Astrocyte (in vitro differentiated cells and primary cell): Measurements from ENCODE around the gene FIZ1. TPM values are rescaled to one million over a fixed set of nuclear protein-coding genes. Genes with fewer than 3 reads are reported as not detected.

Experiments
- DNase-seq: peaks from one replicate; pipeline ENCODE4 v3.0.0-alpha.2; 2010; ENCODE audit warnings: low read depth
- FAIRE-seq: peaks from 2 replicates; lab custom pipeline; 2011; peaks lifted over from hg19 to GRCh38; lab: Jason Lieb, UNC
- H2AFZ ChIP-seq: 2 replicates; pipeline ENCODE4 v1.6.0; 2012; ENCODE audit warnings: low read depth, low read length, inconsistent platforms
- H3K27ac ChIP-seq: 2 replicates; pipeline ENCODE4 v1.5.1; 2011; ENCODE audit warnings: low read depth, low read length, inconsistent platforms
- H3K27me3 ChIP-seq: 2 replicates; pipeline ENCODE4 v1.6.0; 2011; ENCODE audit warnings: low read length, inconsistent platforms; ENCODE audit not compliant: insufficient read depth
- H3K36me3 ChIP-seq: 2 replicates; pipeline ENCODE4 v1.5.1; 2011; ENCODE audit warnings: low read length, inconsistent platforms; ENCODE audit not compliant: insufficient read depth
- H3K4me1 ChIP-seq: 2 replicates; pipeline ENCODE4 v1.5.1; 2011; ENCODE audit warnings: low read length, inconsistent platforms; ENCODE audit not compliant: insufficient read depth
- H3K4me2 ChIP-seq: 2 replicates; pipeline ENCODE4 v1.6.0; 2012; ENCODE audit warnings: low read length, inconsistent platforms
- H3K4me3 ChIP-seq: 2 replicates; pipeline ENCODE4 v1.5.1; 2011; ENCODE audit warnings: low read depth, mild to moderate bottlenecking, low read length, inconsistent platforms; ENCODE audit not compliant: insufficient read depth
- H3K79me2 ChIP-seq: 2 replicates; pipeline ENCODE4 v1.6.0; 2012; ENCODE audit warnings: mild to moderate bottlenecking, low read length, inconsistent platforms; ENCODE audit not compliant: insufficient read depth
- H3K9ac ChIP-seq: 2 replicates; pipeline ENCODE4 v1.6.0; 2012; ENCODE audit warnings: mild to moderate bottlenecking, low read length, inconsistent platforms
- H3K9me3 ChIP-seq: 2 replicates; pipeline ENCODE4 v1.5.1; 2012; ENCODE audit warnings: low read depth, mild to moderate bottlenecking, low read length, inconsistent platforms; ENCODE audit not compliant: insufficient read depth
- H4K20me1 ChIP-seq: 2 replicates; pipeline ENCODE4 v1.6.0; 2012; ENCODE audit warnings: low read length, inconsistent platforms; ENCODE audit not compliant: insufficient read depth
- H3K27ac Mint-ChIP-seq: one replicate; pipeline ENCODE4 v1.8.0; 2021; ENCODE audit warnings: mild to moderate bottlenecking, mixed read lengths; ENCODE audit not compliant: unreplicated experiment
- H3K27me3 Mint-ChIP-seq: one replicate; pipeline ENCODE4 v1.8.0; 2021; ENCODE audit warnings: low read depth, mixed read lengths; ENCODE audit not compliant: unreplicated experiment
- H3K36me3 Mint-ChIP-seq: one replicate; pipeline ENCODE4 v1.8.0; 2021; ENCODE audit warnings: low read depth, mixed read lengths; ENCODE audit not compliant: unreplicated experiment
- H3K4me1 Mint-ChIP-seq: one replicate; pipeline ENCODE4 v1.8.0; 2021; ENCODE audit warnings: low read depth, mixed read lengths; ENCODE audit not compliant: unreplicated experiment
- H3K4me3 Mint-ChIP-seq: one replicate; pipeline ENCODE4 v1.8.0; 2021; ENCODE audit warnings: mild to moderate bottlenecking, moderate library complexity, mixed read lengths; ENCODE audit not compliant: unreplicated experiment
- H3K9me3 Mint-ChIP-seq: one replicate; pipeline ENCODE4 v1.8.0; 2021; ENCODE audit warnings: mild to moderate bottlenecking, mixed read lengths; ENCODE audit not compliant: unreplicated experiment
- CTCF ChIP-seq: IDR thresholded peaks from 2 replicates; pipeline ENCODE4 v1.5.1; 2011; ENCODE audit warnings: low read depth, mild to moderate bottlenecking, inconsistent platforms, low read length, moderate library complexity; ENCODE audit not compliant: insufficient read depth
- EZH2 ChIP-seq: IDR thresholded peaks from 2 replicates; pipeline ENCODE4 v1.6.1; 2012; ENCODE audit warnings: mild to moderate bottlenecking, low read length, inconsistent platforms; ENCODE audit not compliant: insufficient read depth
- total RNA-seq: library from RNA; stranded (reverse); gene quantifications from 2 replicates; pipeline ENCODE4 v1.2.1, GENCODE V29; 2021

The FIZ1 gene
- total RNA-seq, 1 donor from 2014 or later: 14.5 TPM

DNA sequence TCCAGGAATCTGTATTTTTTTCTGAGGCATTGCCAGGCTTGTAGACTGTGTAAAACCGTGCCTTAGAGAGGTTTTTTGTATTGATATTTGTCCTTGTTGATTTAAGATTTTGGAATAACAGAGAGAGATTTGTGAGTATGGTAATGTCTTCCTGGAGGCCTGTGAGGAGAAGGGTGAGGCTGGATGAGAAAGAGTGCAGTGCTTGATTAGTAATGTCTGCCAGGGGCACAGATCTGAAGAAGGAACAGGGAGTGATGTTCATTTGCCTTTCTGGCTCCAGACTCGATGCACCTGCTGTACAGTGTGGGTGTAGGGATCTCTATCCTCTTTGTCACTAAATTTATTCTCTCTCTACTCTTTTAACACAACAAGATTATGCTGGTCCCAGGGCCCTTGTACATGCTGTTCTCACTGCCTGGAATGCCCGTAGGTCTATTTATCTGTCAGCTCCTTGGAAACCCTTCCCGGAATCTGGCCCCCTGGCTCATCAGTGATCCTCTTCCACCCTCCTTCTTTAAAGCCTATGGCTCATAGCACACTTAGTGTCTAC, 4.2 kb downstream of the FIZ1 start:
- Histone ChIP-seq H3K36me3 (peaks cover 19% of the 10 kb centered on the region), H3K9ac (no peak overlapping the region), H3K4me3 (no peak overlapping the region), H3K4me1 (no peaks in the 10 kb centered on the region), H3K27ac (no peak overlapping the region), H3K4me2 (no peak overlapping the region), H3K27me3 (no peaks in the 10 kb centered on the region), H3K9me3 (no peaks in the 10 kb centered on the region), H4K20me1 (no peaks in the 10 kb centered on the region), H3K79me2 (peaks cover 6% of the 10 kb centered on the region), H2AFZ (no peak overlapping the region)
- Mint-ChIP-seq H3K36me3 (peaks cover 23% of the 10 kb centered on the region), H3K4me3 (peak overlapping the region; percentile 3), H3K9me3 (peaks cover 6% of the 10 kb centered on the region), H3K27ac (no peak overlapping the region), H3K4me1 (peaks cover 4% of the 10 kb centered on the region), H3K27me3 (no peaks in the 10 kb centered on the region)
- DNase-seq (no peak), FAIRE-seq (no peak)
- TF ChIP-seq CTCF (no peak), EZH2 (no peak)

GRCh38 chr19:55593096-55593772, 6.1 kb downstream of the FIZ1 start:
- no peak overlapping the region for H3K9ac ChIP-seq
- Mint-ChIP-seq H3K4me3 (no peak overlapping the region), H3K27me3 (no peaks in the 10 kb centered on the region), H3K4me1 (no peaks in the 10 kb centered on the region), H3K36me3 (peaks cover 23% of the 10 kb centered on the region), H3K27ac (no peak overlapping the region), H3K9me3 (peaks cover 3% of the 10 kb centered on the region)
- no peak overlapping the region for H3K27ac ChIP-seq
- H3K4me2 ChIP-seq: no peak overlapping the region
- H3K36me3 ChIP-seq: peaks cover 19% of the 10 kb centered on the region
- no peaks in the 10 kb centered on the region for H3K9me3 ChIP-seq
- no peaks in the 10 kb centered on the region for H4K20me1 ChIP-seq
- no peak for FAIRE-seq
- H2AFZ ChIP-seq: no peak overlapping the region
- no peaks in the 10 kb centered on the region for H3K4me1 ChIP-seq
- no peaks in the 10 kb centered on the region for H3K27me3 ChIP-seq
- peaks cover 4% of the 10 kb centered on the region for H3K79me2 ChIP-seq
- TF ChIP-seq EZH2 (no peak), CTCF (no peak)
- no peak overlapping the region for H3K4me3 ChIP-seq
- no peak for DNase-seq
